GM12878 (cell line): ENCODE data around the gene PROSER2. TPM values are rescaled to one million over a fixed set of nuclear protein-coding genes. Genes with fewer than 3 reads are reported as not detected.

Source experiments
- ATAC-seq: fragments of 200-7000 bp; cut with Tn5 transposase; 3 replicates; pipeline ENCODE4 v1.9.1; 2020; ENCODE audit warnings: mild to moderate bottlenecking, moderate library complexity
- BruUV-seq: library from RNA; stranded (reverse); fragments of 400-500 nt; replicated peaks from 2 replicates; lab custom pipeline; 2021; lab: Mats Ljungman, UMichigan
- CTCF ChIA-PET: fragments of 300-600 bp; sonication (Branson Sonifier 250); formaldehyde crosslinking; extraction: SDS; loops from one replicate; lab custom pipeline; 2021; ENCODE audit warnings: inconsistent platforms; lab: Yijun Ruan, JAX
- POLR2A ChIA-PET: fragments of 350-600 bp; formaldehyde crosslinking; extraction: SDS; loops from one replicate; lab custom pipeline; 2021; ENCODE audit warnings: inconsistent platforms; lab: Charles Lee
- RAD21 ChIA-PET: fragments of 300-600 bp; sonication (Branson Sonifier 250); formaldehyde crosslinking; loops from one replicate; lab custom pipeline; 2023; ENCODE audit warnings: antibody characterized with exemption; ENCODE audit not compliant: unreplicated experiment; lab: Charles Lee
- SMC1A ChIA-PET: fragments of 300-600 bp; sonication (Branson Sonifier 250); formaldehyde crosslinking; loops from one replicate; lab custom pipeline; 2023; ENCODE audit not compliant: unreplicated experiment, uncharacterized antibody; lab: Charles Lee
- DNase-seq: peaks from one replicate; pipeline ENCODE4 v3.0.0-alpha.2; 2011; ENCODE audit warnings: low read depth, low spot score
- FAIRE-seq: peaks from 3 replicates; lab custom pipeline; 2011; peaks lifted over from hg19 to GRCh38; lab: Jason Lieb, UNC
- H2AFZ ChIP-seq: 2 replicates; pipeline ENCODE4 v1.6.0; 2011; ENCODE audit warnings: low read depth, low read length, control low read depth; ENCODE audit not compliant: control insufficient read depth
- H3K27ac ChIP-seq: 2 replicates; pipeline ENCODE4 v1.5.1; 2011; ENCODE audit warnings: control low read depth; ENCODE audit not compliant: control insufficient read depth, insufficient read depth
- H3K27me3 ChIP-seq, 2 experiments: replicated peaks in 1 of 2; 2 replicates each; pipeline versions ENCODE4 v1.6.0 to v1.6.1; 2011; ENCODE audit warnings: low read length in 1 of 2; ENCODE audit not compliant: control insufficient read depth in 2 of 2, insufficient read depth in 2 of 2
- H3K36me3 ChIP-seq, 2 experiments: 2 replicates each; pipeline ENCODE4 v1.5.1; 2011; ENCODE audit warnings: low read length in 1 of 2; ENCODE audit not compliant: control insufficient read depth in 2 of 2, insufficient read depth in 2 of 2
- H3K4me1 ChIP-seq: 2 replicates; pipeline ENCODE4 v1.6.1; 2011; ENCODE audit warnings: mild to moderate bottlenecking, low read length, moderate library complexity, mixed read lengths; ENCODE audit not compliant: control insufficient read depth, insufficient read depth
- H3K4me2 ChIP-seq: 2 replicates; pipeline ENCODE4 v1.6.0; 2011; ENCODE audit warnings: control low read depth; ENCODE audit not compliant: control insufficient read depth, insufficient read depth
- H3K4me3 ChIP-seq: fragments of 200-600 bp; sonication (generic); 2 replicates; pipeline ENCODE4 v1.5.1; 2016
- H3K79me2 ChIP-seq: 2 replicates; pipeline ENCODE4 v1.6.0; 2011; ENCODE audit warnings: low read length; ENCODE audit not compliant: control insufficient read depth, insufficient read depth
- H3K9ac ChIP-seq: 2 replicates; pipeline ENCODE4 v1.8.0; 2011; ENCODE audit warnings: low read length, control low read depth, mixed read lengths; ENCODE audit not compliant: control insufficient read depth, insufficient read depth
- H3K9me3 ChIP-seq: replicated peaks from 3 replicates; pipeline ENCODE4 v1.5.1; 2011; ENCODE audit warnings: mild to moderate bottlenecking, low read length; ENCODE audit not compliant: control insufficient read depth, insufficient read depth
- H4K20me1 ChIP-seq: 2 replicates; pipeline ENCODE4 v1.6.0; 2011; ENCODE audit not compliant: control insufficient read depth, insufficient read depth
- CREB1 ChIP-seq: IDR thresholded peaks from 2 replicates; pipeline ENCODE4 v1.6.1; 2012; ENCODE audit warnings: low read depth, mild to moderate bottlenecking, inconsistent platforms
- IKZF1 ChIP-seq: fragments of 450-650 bp; conservative IDR thresholded peaks from 2 replicates; pipeline ENCODE4 v1.6.1; 2017; ENCODE audit warnings: antibody characterized with exemption, mild to moderate bottlenecking
- IRF4 ChIP-seq: IDR thresholded peaks from 2 replicates; pipeline ENCODE4 v1.6.1; 2011; ENCODE audit warnings: low read depth, low read length
- MTA2 ChIP-seq: fragments of 450-650 bp; IDR thresholded peaks from 2 replicates; pipeline ENCODE4 v1.6.1; 2016; ENCODE audit warnings: low read depth, mild to moderate bottlenecking, moderate library complexity
- MYB ChIP-seq: fragments of 150-350 bp; IDR thresholded peaks from 2 replicates; pipeline ENCODE4 v1.6.1; 2014; ENCODE audit warnings: mild to moderate bottlenecking, low read depth, low read length, borderline replicate concordance
- RBBP5 ChIP-seq: fragments of 200-600 bp; sonication (generic); conservative IDR thresholded peaks from 2 replicates; pipeline ENCODE4 v1.6.1; 2016
- RCOR1 ChIP-seq: conservative IDR thresholded peaks from 2 replicates; pipeline ENCODE4 v1.6.1; 2012; ENCODE audit warnings: low read depth, low read length, improper control_type of control experiment
- RUNX3 ChIP-seq: IDR thresholded peaks from 2 replicates; pipeline ENCODE4 v1.6.1; 2012; ENCODE audit warnings: low read length, inconsistent platforms
- TARDBP ChIP-seq: IDR thresholded peaks from 2 replicates; pipeline ENCODE4 v1.6.1; 2016; ENCODE audit warnings: borderline replicate concordance
- ZBTB40 ChIP-seq: fragments of 450-650 bp; IDR thresholded peaks from 2 replicates; pipeline ENCODE4 v1.6.1; 2016; ENCODE audit warnings: mild to moderate bottlenecking, moderate library complexity, borderline replicate concordance
- WGBS: methylation state at CpG from one replicate; pipeline ENCODE4 v1.1.6; 2016; ENCODE audit warnings: low lambda C conversion rate; ENCODE audit not compliant: insufficient replicate concordance, insufficient coverage; ENCODE audit errors: missing lambda C conversion rate; 5-methylcytosine and 5-hydroxymethylcytosine counted together
- in situ Hi-C: fragments of 300-500 bp; cut with MboI; formaldehyde crosslinking; loops from 9 replicates; pipeline ENCODE4 v1.14.3; 2018; ENCODE audit warnings: mixed read lengths
- intact Hi-C: fragments of 100-400 bp; cut with micrococcal nuclease; formaldehyde crosslinking; loops from one replicate; pipeline ENCODE4 v1.14.2; 2022; ENCODE audit not compliant: unreplicated experiment
- polyA plus RNA-seq, 11 experiments: library from polyadenylated mRNA; depleted of rRNA in 4 of 11; unstranded in 6 of 11; stranded (reverse) in 5 of 11; fragments of >200 nt; fragmentation: Nextera tagmentation in 4 of 11; fragmentation: Illumina TruSeq in 1 of 11; extraction: Ambion mirVana in 4 of 11; extraction: Trizol in 1 of 11; gene quantifications; 1 replicate in 1 of 11; 2 replicates in 10 of 11; pipeline versions ENCODE4 v1.2.1 to v1.2.3, GENCODE V29; 2011 to 2016; ENCODE audit warnings: inconsistent platforms in 2 of 11, missing spikeins in 2 of 11, low read depth in 1 of 11
- total RNA-seq, 4 experiments: library from RNA; depleted of rRNA in 3 of 4; stranded (reverse); fragments of >200 nt in 3 of 4; fragmentation: Illumina TruSeq in 1 of 4; extraction: Trizol in 1 of 4; gene quantifications; 2 replicates each; pipeline versions ENCODE4 v1.2.1 to v1.2.3, GENCODE V29; 2013 to 2021
- TF ChIP-seq, protein P1 (sequence below): fragments of 450-650 bp; IDR thresholded peaks from 2 replicates; pipeline ENCODE4 v1.6.1; 2018; ENCODE audit warnings: mild to moderate bottlenecking, low read depth, moderate library complexity; ENCODE audit not compliant: partially characterized antibody

PROSER2 gene
- total and polyA plus RNA-seq, 10 of the 15 experiments (the other 5 are each of a cell fraction or from before 2014, with no cell fraction given): 0.04 to 0.25 (median 0.07) TPM; not detected in 6

GRCh38 chr10:11885437-11886137 is 62.4 kb downstream of the PROSER2 start (continued):
- TF ChIP-seq ZBTB40: no peak

DNA sequence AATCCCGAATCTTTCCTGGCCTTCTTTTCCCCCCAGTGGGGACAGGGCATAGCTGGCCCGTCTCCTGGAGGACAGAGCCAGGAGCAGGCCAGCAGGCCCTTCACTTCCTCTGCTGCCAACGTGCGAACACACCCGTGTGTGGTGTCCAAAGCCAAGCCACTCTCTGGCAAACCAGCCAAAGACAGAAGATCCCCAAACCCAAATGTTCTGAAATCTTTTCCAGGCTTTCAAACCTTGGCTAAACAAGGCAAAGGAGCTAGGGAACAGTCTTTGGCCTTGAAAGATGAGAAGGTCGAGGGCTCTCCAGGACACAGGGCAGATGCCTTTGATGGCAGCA is 63.0 kb downstream of the PROSER2 start:
- Histone ChIP-seq H3K9me3 (no peaks in the 10 kb centered on the region), H3K27ac (no peak overlapping the region), H3K4me1 (peaks cover 13% of the 10 kb centered on the region), H3K79me2 (no peaks in the 10 kb centered on the region), H3K4me3 (no peak overlapping the region), H3K27me3 (no peaks in the 10 kb centered on the region), H4K20me1 (no peaks in the 10 kb centered on the region), H3K4me2 (no peak overlapping the region), H3K36me3 (no peaks in the 10 kb centered on the region), H3K9ac (no peak overlapping the region), H2AFZ (no peak overlapping the region)
- RAD21 ChIA-PET: interaction anchor here (0.6 to 1.4 kb wide), 4 partner anchors 9 to 101 kb away, joined by 3 read pairs; no protein-coding TSS in a partner anchor
- intact Hi-C loops: no loop called here
- 68% methylated on average over 6 of the region's 6 CpGs for whole genome bisulfite sequencing
- CTCF ChIA-PET: interaction anchor here (1.1 to 1.2 kb wide), 2 partner anchors 9 to 103 kb away, joined by 5 to 7 read pairs; no protein-coding TSS in a partner anchor
- no peak for DNase-seq
- SMC1A ChIA-PET: interaction anchor here (1.1 to 2.0 kb wide), 4 partner anchors 9 to 103 kb away, joined by 3 to 5 read pairs (median 4); no protein-coding TSS in a partner anchor
- ATAC-seq: no peak
- no TSS peak for BruUV-seq
- no peak for FAIRE-seq
- in situ Hi-C loops: no loop called here
- POLR2A ChIA-PET: no interaction called here
- TF ChIP-seq IKZF1: no peak
- TF ChIP-seq, protein P1, sequence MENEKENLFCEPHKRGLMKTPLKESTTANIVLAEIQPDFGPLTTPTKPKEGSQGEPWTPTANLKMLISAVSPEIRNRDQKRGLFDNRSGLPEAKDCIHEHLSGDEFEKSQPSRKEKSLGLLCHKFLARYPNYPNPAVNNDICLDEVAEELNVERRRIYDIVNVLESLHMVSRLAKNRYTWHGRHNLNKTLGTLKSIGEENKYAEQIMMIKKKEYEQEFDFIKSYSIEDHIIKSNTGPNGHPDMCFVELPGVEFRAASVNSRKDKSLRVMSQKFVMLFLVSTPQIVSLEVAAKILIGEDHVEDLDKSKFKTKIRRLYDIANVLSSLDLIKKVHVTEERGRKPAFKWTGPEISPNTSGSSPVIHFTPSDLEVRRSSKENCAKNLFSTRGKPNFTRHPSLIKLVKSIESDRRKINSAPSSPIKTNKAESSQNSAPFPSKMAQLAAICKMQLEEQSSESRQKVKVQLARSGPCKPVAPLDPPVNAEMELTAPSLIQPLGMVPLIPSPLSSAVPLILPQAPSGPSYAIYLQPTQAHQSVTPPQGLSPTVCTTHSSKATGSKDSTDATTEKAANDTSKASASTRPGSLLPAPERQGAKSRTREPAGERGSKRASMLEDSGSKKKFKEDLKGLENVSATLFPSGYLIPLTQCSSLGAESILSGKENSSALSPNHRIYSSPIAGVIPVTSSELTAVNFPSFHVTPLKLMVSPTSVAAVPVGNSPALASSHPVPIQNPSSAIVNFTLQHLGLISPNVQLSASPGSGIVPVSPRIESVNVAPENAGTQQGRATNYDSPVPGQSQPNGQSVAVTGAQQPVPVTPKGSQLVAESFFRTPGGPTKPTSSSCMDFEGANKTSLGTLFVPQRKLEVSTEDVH: no peak
- no peak for TF ChIP-seq RCOR1
- TF ChIP-seq MYB: no peak
- no peak for TF ChIP-seq CREB1
- no peak for TF ChIP-seq TARDBP
- TF ChIP-seq RBBP5: no peak
- no peak for TF ChIP-seq RUNX3
- no peak for TF ChIP-seq IRF4
- TF ChIP-seq MTA2: no peak
